HEK293T (cell line): ENCODE results near the gene ESD.

Source experiments
- BHLHE40 ChIP-seq: fragments of 450-650 bp; IDR thresholded peaks from 2 replicates; pipeline ENCODE4 v1.6.1; 2016; ENCODE audit warnings: mild to moderate bottlenecking, moderate library complexity, borderline replicate concordance
- FOXM1 ChIP-seq: fragments of 450-650 bp; IDR thresholded peaks from 2 replicates; pipeline ENCODE4 v1.6.1; 2017; ENCODE audit warnings: mild to moderate bottlenecking, borderline replicate concordance
- L3MBTL2 ChIP-seq: fragments of 450-650 bp; conservative IDR thresholded peaks from 2 replicates; pipeline ENCODE4 v1.6.1; 2016; ENCODE audit warnings: mild to moderate bottlenecking
- NFRKB ChIP-seq: fragments of 450-650 bp; IDR thresholded peaks from 2 replicates; pipeline ENCODE4 v1.6.1; 2016; ENCODE audit warnings: mild to moderate bottlenecking, moderate library complexity
- SUZ12 ChIP-seq: fragments of 450-650 bp; IDR thresholded peaks from 2 replicates; pipeline ENCODE4 v1.6.1; 2016; ENCODE audit warnings: mild to moderate bottlenecking
- ZNF384 ChIP-seq: fragments of 450-650 bp; IDR thresholded peaks from 2 replicates; pipeline ENCODE4 v1.6.1; 2016
- TF ChIP-seq, protein P1 (sequence below): fragments of 450-650 bp; IDR thresholded peaks from 2 replicates; pipeline ENCODE4 v1.6.1; 2016

DNA sequence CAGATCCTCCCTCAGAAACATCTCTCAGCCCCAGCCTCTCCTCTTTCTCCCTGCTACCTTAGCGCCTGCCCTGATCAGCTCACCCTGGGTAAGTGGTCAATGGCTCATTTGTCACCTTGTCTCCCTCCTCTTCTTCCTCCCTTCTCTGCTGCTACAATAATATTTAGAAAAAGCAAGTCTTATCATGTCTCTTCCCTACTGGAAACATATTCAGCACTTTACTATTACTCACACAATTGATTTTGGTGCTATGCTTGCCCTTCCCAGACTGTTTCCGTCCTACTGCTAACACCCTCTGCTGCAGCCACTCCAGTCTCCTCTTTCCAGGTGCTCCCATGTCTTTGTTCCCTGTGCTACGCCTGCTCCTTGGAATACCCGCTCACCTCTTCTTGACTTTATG is 35.8 kb downstream of the ESD start:
- TF ChIP-seq FOXM1 (no peak), NFRKB (no peak), SUZ12 (no peak), BHLHE40 (no peak), ZNF384 (no peak), L3MBTL2 (no peak)
- TF ChIP-seq, protein P1, sequence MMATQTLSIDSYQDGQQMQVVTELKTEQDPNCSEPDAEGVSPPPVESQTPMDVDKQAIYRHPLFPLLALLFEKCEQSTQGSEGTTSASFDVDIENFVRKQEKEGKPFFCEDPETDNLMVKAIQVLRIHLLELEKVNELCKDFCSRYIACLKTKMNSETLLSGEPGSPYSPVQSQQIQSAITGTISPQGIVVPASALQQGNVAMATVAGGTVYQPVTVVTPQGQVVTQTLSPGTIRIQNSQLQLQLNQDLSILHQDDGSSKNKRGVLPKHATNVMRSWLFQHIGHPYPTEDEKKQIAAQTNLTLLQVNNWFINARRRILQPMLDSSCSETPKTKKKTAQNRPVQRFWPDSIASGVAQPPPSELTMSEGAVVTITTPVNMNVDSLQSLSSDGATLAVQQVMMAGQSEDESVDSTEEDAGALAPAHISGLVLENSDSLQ = no peak
